Measurements from ENCODE around the gene ABCA5. TPM values are rescaled to one million over a fixed set of nuclear protein-coding genes. Genes with fewer than 3 reads are reported as not detected.

The ABCA5 gene
- total RNA-seq, 1 donor: 7.3 TPM

- no peak for DNase-seq (ENCODE audit: low read depth)
- TF ChIP-seq, protein P1, sequence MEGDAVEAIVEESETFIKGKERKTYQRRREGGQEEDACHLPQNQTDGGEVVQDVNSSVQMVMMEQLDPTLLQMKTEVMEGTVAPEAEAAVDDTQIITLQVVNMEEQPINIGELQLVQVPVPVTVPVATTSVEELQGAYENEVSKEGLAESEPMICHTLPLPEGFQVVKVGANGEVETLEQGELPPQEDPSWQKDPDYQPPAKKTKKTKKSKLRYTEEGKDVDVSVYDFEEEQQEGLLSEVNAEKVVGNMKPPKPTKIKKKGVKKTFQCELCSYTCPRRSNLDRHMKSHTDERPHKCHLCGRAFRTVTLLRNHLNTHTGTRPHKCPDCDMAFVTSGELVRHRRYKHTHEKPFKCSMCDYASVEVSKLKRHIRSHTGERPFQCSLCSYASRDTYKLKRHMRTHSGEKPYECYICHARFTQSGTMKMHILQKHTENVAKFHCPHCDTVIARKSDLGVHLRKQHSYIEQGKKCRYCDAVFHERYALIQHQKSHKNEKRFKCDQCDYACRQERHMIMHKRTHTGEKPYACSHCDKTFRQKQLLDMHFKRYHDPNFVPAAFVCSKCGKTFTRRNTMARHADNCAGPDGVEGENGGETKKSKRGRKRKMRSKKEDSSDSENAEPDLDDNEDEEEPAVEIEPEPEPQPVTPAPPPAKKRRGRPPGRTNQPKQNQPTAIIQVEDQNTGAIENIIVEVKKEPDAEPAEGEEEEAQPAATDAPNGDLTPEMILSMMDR (IDR thresholded peaks at IDR 0.05; ENCODE audit: insufficient read depth, low read length): no peak
- H3K4me3 ChIP-seq (ENCODE audit: low read depth, low read length): no peak overlapping the region
Measured at GRCh38 chr17:69333561-69333960, 6.6 kb upstream of the ABCA5 start.

- H3K4me3 ChIP-seq (ENCODE audit: low read depth, low read length): no peak overlapping the region
- DNase-seq (ENCODE audit: low read depth): no peak
- TF ChIP-seq, protein P1 (IDR thresholded peaks at IDR 0.05; ENCODE audit: insufficient read depth, low read length): no peak
Measured at GRCh38 chr17:69331756-69332155, 4.8 kb upstream of the ABCA5 start.

DNA sequence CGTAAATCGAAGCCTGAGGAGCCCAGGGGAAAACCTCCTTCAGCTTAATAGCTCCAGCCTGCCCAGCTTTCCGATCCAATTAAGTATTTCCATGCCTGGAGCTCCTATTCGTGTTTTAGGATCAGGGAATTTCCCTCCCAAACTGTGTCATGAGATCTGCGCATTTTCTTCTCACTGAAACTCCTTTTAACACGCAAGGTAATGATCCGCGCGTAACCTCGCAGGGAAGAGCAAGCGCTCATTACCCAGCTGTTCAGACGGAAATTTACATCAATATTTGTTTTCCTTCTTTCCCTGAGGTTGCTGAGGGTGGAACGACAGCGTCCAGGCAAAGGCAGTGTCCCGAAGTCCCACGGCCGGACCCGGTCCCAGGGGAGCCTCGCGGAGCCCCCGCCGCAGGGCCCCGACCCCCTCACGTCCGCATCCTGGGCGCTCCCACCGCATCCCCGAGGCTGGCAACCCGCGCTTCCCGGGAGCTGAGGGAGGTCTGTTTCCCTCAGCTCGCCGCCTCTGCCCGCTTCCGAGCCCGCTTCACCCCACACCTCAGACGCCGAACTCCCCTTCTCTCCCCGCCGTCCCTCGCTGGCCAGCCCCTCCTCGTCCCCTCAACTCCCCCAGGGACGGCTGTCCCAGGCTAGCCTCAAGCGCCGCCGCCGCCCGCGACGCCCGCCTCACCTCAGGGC lies 415 bp downstream of the ABCA5 start:
- H3K4me3 ChIP-seq (ENCODE audit: low read depth, low read length): peak overlapping the region; percentile 80
- TF ChIP-seq, protein P1 (IDR thresholded peaks at IDR 0.05; ENCODE audit: insufficient read depth, low read length): no peak
- DNase-seq (ENCODE audit: low read depth): peak; percentile 62

DNA sequence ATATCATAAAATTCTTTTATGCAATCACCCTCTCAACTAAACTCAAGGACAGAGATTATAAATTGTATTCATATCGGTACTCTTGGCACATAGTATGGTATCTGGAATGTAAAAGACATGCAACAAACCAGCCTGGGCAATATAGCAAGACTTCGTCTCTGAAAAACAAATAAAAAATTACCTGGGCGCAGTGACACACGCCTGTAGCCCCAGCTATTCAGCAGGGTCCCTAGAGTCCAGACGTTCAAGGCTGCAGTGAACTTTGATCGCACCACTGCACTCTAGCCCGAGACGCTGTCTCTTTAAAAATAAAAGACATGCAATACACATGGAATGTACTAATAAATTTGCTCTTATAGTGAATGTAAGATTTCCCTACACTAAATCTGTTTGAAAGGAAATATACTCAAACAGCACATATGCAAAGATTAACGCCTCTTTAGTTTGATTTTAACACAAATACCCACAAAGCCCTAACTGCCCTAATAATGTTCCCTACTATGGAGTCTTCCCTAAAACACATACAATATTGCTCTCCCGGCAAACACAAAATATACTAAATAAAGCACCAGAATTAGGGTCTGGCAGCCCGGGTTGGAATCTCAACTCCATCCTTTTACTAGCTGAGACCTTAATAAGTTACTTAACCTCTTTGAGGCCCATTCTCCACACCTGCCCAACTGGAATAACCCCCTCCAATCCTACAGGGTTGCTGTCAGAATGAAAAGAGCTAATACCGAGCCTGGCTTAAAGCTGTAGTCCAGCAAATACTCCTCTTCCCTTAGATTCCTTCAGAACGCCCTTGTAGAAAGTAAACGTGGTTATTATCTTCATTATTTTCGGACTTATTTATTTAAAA lies 1.2 kb downstream of the ABCA5 start:
- H3K4me3 ChIP-seq (ENCODE audit: low read depth, low read length): peak overlapping the region; percentile 80
- TF ChIP-seq, protein P1 (IDR thresholded peaks at IDR 0.05; ENCODE audit: insufficient read depth, low read length): no peak
- no peak for DNase-seq (ENCODE audit: low read depth)

GRCh38 chr17:69323806-69324205 lies 3.1 kb downstream of the ABCA5 start:
- no peak for DNase-seq (ENCODE audit: low read depth)
- H3K4me3 ChIP-seq (ENCODE audit: low read depth, low read length): no peak overlapping the region
- TF ChIP-seq, protein P1 (IDR thresholded peaks at IDR 0.05; ENCODE audit: insufficient read depth, low read length): no peak

DNA sequence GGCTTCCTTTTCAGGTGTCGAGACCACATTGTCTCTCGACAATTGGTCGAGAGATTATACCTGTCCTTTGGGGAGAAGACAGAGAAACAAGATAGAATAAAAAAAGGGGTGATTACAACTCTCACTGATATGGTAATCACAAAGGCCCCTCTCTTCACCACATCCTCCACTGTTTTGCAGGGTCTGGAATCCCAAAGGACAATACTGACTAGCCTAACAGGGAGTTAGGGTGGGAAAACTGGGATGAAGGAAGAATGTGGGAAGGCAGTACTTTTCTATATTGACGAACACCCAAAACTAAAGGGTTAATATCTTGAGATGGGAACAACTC lies 6.1 kb downstream of the ABCA5 start:
- TF ChIP-seq, protein P1 (IDR thresholded peaks at IDR 0.05; ENCODE audit: insufficient read depth, low read length): no peak
- H3K4me3 ChIP-seq (ENCODE audit: low read depth, low read length): no peak overlapping the region
- DNase-seq (ENCODE audit: low read depth): no peak

All from fibroblast of the aortic adventitia (primary cell).